Measurements from ENCODE around the gene NDUFAF3.

DNA sequence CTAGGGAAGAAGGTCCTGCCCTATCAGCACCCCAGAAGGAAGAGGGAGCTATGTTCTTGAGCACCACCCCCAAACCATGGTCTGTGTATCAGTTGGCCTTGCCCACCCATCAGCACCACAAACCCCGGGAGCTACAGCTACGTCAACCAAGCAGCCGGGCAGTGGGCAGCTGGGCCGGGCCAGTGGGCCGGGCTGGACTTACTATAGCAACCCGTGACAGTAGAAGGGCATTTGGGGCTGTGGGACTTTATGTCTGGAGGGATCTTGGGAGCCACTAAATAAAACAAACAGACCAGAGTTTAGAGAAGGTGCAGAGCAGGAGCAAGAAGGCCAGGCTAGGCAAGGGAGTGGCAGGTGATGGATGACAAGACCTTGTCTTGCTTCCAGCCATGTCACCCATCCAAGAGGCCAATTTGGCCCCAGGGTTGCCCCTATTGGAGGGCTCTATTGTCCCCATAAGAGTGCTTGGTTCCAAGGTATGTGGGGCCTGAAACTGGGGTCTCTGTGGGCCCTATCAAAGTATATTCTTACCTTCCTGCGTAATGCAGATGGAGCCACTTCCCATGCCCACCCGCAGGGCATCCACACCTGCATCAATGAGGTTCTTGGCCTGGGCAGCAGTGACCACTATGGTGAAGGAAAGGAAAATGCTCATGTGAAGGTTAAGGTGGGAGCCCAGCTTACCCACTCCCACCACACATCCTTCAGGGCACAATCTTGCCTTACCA is 4.0 kb downstream of the NDUFAF3 start:
- TF ChIP-seq CTCF (IDR thresholded peaks at IDR 0.05; ENCODE audit: poor library complexity) (no peak), EZH2 (IDR thresholded peaks at IDR 0.05; ENCODE audit: borderline replicate concordance) (no peak)

Data from hepatocyte (in vitro differentiated cells).